GM18520 (cell line): ENCODE measurements around the gene CRY2.

ENCODE experiments used
- ATAC-seq: cut with Tn5 transposase; IDR thresholded peaks from one replicate; pipeline ENCODE4 v1.9.1; 2021; ENCODE audit not compliant: unreplicated experiment

The CRY2 gene

GRCh38 chr11:45877221-45877620 lies 29.9 kb downstream of the CRY2 start:
- no peak for ATAC-seq

DNA sequence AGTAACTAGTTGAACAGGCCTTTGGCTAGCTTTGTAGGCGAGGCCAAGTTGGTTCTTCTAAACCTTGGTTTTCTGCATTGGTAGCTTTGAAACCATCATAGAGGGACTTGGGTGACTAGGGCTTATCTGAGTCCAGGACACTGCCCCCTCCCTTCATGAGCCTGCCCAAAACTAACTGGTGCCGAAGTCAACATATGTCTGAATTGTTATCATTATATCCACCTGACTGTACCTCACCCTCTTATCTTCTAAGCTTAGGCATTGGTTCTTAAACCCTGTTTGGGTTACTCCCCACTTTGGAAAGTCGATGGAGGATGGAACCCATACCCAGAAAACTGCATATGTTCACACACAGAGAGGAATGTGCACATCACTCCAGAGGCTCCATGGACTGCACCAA lies 30.6 kb downstream of the CRY2 start:
- no peak for ATAC-seq

- ATAC-seq: no peak
Measured at GRCh38 chr11:45879803-45880686, 32.8 kb downstream of the CRY2 start.

DNA sequence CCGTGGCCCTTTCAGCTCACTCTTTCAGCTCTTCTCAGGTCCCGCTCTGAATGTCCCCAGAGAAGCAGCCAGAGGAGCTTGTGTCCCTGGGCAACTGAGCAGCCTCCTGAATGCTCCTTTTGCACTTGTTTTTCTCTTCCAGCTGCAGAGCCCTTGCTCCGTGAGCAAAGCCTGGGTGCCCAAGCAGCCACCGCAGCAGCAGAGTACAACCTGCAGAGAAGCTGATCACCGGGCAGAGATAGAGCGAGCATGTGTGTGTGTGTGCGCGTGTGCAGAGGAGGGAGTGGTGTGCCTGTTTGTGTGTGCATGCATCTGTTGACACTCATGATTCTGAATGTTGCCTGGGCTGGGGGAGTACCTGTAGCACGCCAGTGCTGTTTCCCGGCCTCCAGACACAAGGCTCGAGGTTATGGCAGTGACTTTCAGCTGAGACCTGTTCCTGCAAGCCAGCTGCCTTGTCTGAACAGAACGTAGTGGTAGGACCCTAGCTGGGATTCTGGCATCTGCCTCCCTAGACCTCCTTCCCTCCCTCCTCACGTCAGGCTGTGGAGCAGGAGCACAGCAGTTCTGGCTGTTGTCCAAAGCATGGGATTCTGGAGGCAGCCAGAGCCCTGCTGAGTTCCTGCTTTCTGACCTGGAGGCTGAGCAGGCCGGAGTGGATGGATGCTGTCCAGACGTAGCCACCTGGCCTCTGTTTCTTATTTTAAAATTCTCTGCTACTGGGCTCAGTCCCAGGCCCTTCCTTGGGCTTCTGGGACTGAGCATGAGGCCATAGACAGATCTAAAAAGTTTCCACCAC lies 33.7 kb downstream of the CRY2 start:
- ATAC-seq: no peak

DNA sequence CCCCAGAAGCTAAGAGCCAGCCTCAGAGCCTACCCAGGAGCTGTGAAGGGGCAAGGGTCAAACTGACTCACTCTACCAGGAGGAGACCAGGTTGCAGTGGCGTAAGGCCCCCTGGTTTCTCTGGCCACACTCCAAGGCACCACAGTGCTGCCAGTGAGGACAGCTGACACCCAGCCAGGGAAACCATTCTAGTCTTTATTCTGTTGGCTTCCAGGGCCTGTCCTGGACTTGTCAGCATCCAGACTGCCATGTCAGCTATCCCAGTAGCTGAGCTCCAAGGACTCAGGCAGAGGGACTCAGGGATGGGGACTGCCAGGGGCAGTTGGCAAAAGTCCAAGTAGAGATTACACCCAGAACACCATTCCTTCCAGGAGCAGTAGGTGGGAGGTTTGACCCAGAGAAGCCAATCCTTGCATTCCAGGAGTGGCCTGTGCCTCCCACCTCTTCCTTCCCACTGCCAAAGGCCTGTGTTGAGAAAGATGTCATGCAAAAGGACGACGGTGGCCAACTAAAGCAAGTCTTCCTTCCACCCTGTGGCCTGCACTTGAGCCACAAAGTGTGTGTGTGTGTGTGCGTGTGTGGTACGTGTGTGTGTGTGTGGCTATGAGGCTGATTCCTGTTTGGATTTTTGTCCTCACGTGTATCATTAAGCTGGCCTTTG lies 34.6 kb downstream of the CRY2 start:
- no peak for ATAC-seq

- ATAC-seq: no peak
Measured at GRCh38 chr11:45884596-45885185, 37.4 kb downstream of the CRY2 start.

- no peak for ATAC-seq
Measured at GRCh38 chr11:45885274-45885920, 38.1 kb downstream of the CRY2 start, which contains the start of gene MAPK8IP1. Gene MAPK8IP1, plus strand, starts transcription at chr11:45885651. Its CDS starts 170 bp downstream, at chr11:45885821.

DNA sequence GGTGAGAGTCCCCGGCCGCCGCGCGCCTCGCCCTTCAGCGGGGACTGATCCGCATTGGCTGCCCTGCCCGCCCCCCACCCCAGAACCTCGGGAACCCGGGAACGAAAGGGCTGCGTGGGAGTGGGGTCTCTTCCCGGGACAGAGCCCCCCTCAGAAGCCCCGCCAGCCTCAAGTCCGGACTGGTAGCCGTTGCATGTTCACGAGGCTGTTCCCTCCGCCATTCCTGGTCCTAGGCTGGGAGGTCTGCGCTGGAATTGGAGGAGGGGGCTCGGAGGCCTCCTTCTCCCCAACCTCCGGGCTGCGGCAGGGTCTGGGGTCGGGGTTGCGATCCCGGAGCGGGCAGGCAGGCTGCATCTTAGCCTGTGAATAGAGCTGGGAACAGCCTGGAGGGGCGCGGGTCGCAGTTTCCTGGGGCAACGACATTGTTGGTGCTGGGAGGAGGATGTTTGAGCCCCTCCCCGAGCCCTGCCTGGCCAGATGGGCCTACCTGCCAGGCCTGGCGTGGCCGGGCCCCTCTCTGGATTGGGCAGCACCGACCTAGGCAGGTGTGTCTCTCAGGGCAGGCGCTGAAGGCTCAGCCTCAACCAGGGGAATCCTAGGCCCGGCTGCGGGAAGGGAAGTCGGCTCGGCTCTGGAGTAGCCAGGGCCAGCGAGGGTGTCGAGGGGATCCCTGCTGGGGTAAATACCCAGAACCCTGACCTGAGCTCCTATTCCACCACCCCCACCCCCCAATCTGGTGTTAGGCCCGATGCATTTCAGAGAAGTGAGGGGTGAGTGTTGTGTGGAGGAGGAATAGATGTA lies 38.8 kb downstream of the CRY2 start:
- no peak for ATAC-seq

GRCh38 chr11:45886816-45887520 lies 39.7 kb downstream of the CRY2 start:
- no peak for ATAC-seq

DNA sequence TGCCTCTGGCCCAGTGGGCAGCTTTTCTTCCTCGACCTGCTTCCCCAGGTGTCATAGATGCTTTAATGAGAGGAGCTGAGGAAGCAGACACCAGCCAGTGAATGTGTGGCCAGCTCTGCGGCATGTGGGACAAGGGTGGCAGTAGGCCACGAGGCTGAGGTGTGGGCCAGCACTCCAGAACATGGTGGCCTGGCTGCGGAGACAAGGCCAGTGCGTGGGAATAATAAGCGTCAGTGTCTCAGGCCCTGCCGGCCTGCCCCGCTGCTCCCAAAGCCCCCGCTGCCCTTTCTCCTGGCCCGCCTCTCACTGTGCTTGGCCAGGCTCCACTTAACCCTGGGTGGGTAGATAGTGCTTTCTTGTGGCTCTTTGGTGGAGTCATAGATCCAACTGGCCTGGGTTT lies 40.3 kb downstream of the CRY2 start:
- no peak for ATAC-seq

GRCh38 chr11:45889555-45889954 lies 42.3 kb downstream of the CRY2 start:
- ATAC-seq: no peak

DNA sequence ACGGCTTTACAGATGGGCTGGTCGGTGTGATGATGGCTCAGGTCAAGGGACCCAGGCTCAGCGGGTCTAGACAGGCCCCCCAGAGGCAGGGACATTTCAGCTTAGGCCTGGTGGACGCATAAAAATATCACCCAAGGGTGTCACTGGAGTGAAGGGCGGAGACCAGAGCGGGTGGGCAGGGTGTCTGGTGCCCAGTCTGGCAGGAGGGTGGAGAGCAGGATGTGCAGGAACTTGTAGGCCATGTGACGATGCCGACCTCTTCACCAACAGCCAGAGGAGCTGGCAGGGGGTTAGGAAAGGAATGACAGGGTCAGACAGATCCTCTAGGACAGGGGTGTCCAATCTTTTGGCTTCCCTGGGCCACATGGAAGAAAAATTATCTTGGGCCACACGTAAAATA lies 42.7 kb downstream of the CRY2 start:
- no peak for ATAC-seq

GRCh38 chr11:45890886-45891550 lies 43.7 kb downstream of the CRY2 start:
- no peak for ATAC-seq

DNA sequence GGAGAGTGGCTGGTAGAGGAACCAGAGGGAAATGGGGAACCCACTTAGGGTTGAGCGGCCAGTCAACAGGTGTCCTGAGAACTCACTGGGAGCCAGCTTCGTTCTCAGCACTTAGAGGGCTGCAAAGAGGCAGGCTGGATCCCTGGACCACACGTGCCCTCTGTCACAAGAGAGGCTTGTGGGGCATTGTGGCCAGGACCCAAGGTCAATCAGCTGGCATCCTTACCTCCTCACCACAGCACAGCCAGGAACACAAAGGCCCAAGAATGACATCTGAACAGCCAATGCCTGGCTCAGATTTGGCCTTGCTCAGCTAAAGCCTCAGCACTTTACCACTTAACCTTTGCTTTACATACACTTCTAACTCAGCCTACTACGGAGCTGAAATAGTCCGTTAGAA lies 45.6 kb downstream of the CRY2 start:
- ATAC-seq: no peak

- ATAC-seq: no peak
Measured at GRCh38 chr11:45894555-45895247, 47.4 kb downstream of the CRY2 start.

DNA sequence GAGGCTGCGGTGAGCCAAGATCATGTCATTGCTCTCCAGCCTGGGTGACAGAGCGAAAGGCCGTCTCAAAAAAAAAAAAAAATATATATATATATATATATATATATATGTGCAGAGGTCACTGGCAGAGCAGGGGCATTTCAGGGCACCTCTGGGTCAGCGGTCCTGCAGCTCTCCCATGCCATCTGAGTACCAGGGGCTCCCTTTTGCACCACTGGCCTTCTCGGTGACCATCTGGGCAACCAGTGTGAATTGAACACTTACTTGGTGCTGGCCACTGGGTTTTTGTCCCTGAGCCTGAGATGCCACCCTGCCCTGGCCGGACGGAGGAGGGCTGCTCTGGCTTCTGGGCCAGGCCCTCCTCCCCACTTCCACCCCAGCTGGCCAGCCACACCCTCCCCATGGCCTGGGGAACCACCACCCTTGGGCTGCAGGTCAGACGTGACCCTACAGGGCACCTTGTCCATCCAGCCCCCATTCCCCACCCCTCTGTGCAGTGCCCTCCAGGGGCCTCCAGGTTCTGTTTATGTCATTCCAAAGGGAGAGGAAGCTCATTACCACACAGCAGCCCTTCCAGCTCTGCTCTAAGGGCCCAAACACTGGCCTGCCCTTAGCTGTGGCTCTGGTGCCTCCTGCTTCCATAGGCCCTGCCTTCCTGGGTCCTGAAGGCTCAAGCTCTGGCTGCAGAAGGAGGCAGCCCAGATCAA lies 48.4 kb downstream of the CRY2 start:
- no peak for ATAC-seq

- no peak for ATAC-seq
Measured at GRCh38 chr11:45896422-45896984, 49.2 kb downstream of the CRY2 start.
